ENCODE measurements around the gene SYCP3.

SYCP3 gene

DNA sequence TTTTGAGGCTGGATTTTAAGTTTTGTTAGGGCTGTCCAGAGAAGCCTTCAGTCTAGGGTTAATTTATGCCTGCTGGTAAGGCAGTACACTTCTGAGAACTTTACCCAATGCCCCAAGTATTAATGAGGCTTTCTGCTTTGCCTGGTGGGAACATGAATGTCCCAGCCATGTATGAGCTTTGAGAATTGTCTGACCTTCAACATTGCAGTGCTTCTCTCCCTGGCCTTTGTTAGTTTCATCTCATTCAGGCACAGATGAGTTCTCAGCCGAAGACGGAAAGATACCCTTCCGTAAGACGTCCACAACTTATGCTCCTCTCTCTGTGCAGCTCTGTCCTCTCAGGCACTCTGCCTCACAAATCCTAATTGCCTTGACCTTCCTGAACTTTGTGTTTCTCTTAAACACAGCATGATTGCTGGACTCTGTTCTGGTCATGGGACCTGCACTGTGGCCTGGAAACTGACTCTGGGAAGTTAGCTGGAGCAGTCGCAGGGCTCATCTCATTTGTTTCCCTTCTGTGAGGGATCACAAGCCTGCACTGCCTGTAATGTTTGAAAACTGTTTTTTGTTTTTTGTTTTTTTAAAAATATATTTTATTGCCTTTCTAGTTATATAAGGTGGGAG is 26.1 kb downstream of the SYCP3 start:
- Mint-ChIP-seq H3K9me3 (no peaks in the 10 kb centered on the region), H3K36me3 (ENCODE audit: low read depth) (no peaks in the 10 kb centered on the region), H3K27me3 (no peaks in the 10 kb centered on the region), H3K4me1 (peaks cover 12% of the 10 kb centered on the region), H3K4me3 (no peak overlapping the region), H3K27ac (no peak overlapping the region)
- DNase-seq (no peak), ATAC-seq (no peak)

DNA sequence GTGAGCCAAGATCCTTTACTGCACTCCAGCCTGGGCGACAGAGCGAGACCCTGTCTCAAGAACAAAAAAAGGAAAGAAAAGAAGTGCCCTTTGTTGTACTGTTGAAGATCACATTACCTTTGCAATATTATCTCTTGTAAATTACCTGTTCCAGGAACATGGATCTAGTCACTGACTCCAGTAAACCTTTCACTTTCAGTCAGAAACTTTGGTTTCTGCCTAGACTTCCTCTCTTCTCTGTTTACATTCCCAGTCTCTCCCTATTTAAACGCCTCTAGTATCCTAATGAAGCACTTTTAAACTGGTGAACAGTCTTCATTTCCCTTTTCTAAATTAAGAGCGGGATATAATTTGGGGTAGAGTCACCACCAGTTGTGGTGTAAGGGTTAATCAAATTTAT is 29.0 kb downstream of the SYCP3 start:
- peaks cover 17% of the 10 kb centered on the region for H3K4me1 Mint-ChIP-seq
- no peak for DNase-seq
- no peaks in the 10 kb centered on the region for H3K36me3 Mint-ChIP-seq (ENCODE audit: low read depth)
- H3K9me3 Mint-ChIP-seq, result no peaks in the 10 kb centered on the region
- no peak overlapping the region for H3K27ac Mint-ChIP-seq
- H3K4me3 Mint-ChIP-seq, result no peak overlapping the region
- H3K27me3 Mint-ChIP-seq, result no peaks in the 10 kb centered on the region
- no peak for ATAC-seq

DNA sequence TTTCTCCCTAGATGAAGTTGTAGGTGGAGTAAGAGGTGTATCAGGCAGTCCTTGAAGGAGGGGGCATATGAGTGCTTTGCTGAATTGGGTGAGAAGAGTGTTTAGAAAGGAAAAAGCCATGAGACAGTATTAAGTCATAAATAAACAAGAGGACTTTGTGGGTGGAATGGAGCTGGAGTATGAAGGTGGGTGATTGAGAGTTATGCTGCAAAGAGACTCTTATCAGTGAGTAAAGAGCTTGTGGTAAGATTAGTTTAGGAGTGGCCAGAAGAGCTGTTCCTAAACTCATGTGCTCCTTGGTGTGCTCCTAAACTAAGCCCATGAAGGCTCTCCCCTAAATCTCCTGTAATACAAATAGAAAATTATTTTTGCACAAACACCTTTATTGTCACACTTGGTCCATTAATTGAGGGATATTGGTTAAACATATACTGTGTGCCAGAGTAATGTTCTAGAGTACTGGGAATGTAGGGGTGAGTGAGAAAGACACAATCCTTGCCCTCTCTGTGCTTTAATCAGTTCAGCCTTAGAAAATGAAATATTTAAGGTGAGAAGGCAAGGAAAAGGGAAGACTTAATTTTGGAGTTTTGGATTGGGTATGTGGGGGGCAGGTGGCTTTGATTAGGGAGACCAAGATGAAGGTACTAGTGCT is 32.0 kb downstream of the SYCP3 start:
- no peak for DNase-seq
- Mint-ChIP-seq H3K4me1 (peaks cover 23% of the 10 kb centered on the region), H3K9me3 (no peaks in the 10 kb centered on the region), H3K27ac (no peak overlapping the region), H3K27me3 (no peaks in the 10 kb centered on the region), H3K4me3 (no peak overlapping the region), H3K36me3 (ENCODE audit: low read depth) (no peaks in the 10 kb centered on the region)
- ATAC-seq, result no peak

DNA sequence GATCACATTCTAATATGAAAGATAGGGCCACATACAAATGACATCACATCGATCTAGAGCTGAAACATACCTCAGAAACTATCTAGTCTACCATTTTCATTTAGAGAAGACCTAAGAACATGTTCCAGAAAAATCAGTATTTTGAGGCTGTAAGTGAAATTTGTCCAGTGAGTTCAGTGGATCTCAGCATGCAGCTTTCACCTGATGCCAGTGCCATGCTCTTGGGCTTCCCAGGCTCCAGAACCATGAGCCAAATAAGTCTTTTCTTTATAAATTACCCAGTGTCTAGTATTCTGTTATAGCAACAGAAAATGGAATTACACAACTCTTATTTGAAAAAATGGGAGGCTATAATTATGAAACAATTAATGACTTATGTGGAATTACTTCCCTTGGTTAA is 32.9 kb downstream of the SYCP3 start:
- ATAC-seq, result no peak
- Mint-ChIP-seq H3K4me1 (peaks cover 23% of the 10 kb centered on the region), H3K27ac (no peak overlapping the region), H3K36me3 (ENCODE audit: low read depth) (no peaks in the 10 kb centered on the region), H3K9me3 (no peaks in the 10 kb centered on the region), H3K27me3 (no peaks in the 10 kb centered on the region), H3K4me3 (no peak overlapping the region)
- DNase-seq, result no peak

DNA sequence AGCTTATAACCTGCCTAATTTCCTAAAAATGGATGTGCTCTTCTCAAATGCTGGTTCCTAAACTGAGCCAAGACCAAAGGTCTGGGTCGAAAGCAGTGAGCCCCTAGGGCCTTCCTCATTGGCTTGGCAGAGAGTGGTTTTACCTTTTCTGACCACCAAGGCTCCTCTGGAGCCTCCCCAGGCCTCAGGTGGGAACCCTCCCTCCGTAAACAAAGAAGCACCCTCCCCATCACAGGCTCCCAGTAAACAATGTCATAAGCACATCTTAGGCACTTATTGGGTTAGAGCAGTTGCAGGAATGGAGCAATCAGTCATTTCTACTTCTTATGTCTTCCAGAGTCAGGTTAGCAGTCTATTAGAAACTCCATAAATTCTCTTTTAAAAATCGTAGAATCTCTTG is 35.8 kb downstream of the SYCP3 start:
- no peaks in the 10 kb centered on the region for H3K9me3 Mint-ChIP-seq
- H3K4me1 Mint-ChIP-seq, result peaks cover 25% of the 10 kb centered on the region
- no peaks in the 10 kb centered on the region for H3K36me3 Mint-ChIP-seq (ENCODE audit: low read depth)
- H3K4me3 Mint-ChIP-seq, result no peak overlapping the region
- no peak for DNase-seq
- H3K27ac Mint-ChIP-seq, result no peak overlapping the region
- H3K27me3 Mint-ChIP-seq, result no peaks in the 10 kb centered on the region
- ATAC-seq, result no peak

DNA sequence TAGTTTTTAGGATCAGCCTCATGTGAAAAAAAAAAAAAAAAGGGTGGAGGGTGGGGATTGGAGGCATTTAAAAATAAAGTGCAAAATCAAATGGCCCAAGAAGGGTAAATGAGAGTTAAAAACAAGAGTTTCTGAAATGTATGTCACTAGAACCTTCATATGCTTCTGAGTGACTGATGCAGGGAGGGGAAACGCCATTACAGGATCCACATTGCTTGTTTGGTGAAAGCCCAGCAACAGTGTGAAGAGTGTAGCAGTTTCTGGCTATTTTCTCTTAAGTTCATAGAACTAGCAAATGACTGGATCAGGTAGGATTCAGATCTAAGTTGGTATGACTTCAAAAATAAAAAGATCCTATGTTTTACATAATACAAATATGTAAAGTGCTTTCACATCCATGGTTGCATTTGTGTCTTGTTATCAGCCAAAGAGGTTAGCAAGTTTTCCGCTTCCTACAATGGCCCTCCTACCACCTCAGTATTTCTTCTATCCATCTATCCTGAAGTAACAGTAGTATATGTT is 38.9 kb downstream of the SYCP3 start:
- H3K9me3 Mint-ChIP-seq, result no peaks in the 10 kb centered on the region
- peaks cover 31% of the 10 kb centered on the region for H3K4me1 Mint-ChIP-seq
- H3K36me3 Mint-ChIP-seq (ENCODE audit: low read depth), result no peaks in the 10 kb centered on the region
- H3K27me3 Mint-ChIP-seq, result no peaks in the 10 kb centered on the region
- no peak for ATAC-seq
- H3K27ac Mint-ChIP-seq, result no peak overlapping the region
- H3K4me3 Mint-ChIP-seq, result no peak overlapping the region
- no peak for DNase-seq

DNA sequence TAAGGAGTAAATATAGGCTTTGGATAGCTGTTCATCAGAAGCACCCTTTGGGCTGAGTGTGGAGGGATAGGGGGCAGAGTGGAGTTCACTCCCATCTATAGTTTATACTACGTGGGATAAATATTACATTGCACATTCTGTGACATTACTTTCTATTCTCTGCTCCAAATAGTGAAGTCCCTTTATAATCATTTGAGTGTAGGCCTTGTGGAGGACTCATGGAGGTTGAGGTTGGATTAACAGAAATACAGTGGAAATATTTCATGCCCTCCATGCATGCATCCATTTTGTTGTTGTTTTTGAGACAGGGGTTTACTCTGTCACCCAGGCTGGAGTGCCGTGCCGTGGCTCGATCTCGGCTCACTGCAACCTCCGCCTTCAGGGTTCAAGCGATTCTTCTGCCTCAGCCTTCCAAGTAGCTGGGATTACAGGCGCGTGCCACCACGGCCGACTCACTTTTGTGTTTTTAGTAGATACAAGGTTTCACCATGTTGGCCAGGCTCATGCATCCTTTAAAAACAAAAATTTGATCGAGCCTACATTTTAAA is 40.4 kb downstream of the SYCP3 start:
- no peaks in the 10 kb centered on the region for H3K27me3 Mint-ChIP-seq
- no peak for ATAC-seq
- peaks cover 31% of the 10 kb centered on the region for H3K4me1 Mint-ChIP-seq
- no peaks in the 10 kb centered on the region for H3K9me3 Mint-ChIP-seq
- H3K36me3 Mint-ChIP-seq (ENCODE audit: low read depth), result no peaks in the 10 kb centered on the region
- peak overlapping the region; percentile 82 for H3K4me3 Mint-ChIP-seq
- peak overlapping the region; percentile 77 for H3K27ac Mint-ChIP-seq
- DNase-seq, result no peak

DNA sequence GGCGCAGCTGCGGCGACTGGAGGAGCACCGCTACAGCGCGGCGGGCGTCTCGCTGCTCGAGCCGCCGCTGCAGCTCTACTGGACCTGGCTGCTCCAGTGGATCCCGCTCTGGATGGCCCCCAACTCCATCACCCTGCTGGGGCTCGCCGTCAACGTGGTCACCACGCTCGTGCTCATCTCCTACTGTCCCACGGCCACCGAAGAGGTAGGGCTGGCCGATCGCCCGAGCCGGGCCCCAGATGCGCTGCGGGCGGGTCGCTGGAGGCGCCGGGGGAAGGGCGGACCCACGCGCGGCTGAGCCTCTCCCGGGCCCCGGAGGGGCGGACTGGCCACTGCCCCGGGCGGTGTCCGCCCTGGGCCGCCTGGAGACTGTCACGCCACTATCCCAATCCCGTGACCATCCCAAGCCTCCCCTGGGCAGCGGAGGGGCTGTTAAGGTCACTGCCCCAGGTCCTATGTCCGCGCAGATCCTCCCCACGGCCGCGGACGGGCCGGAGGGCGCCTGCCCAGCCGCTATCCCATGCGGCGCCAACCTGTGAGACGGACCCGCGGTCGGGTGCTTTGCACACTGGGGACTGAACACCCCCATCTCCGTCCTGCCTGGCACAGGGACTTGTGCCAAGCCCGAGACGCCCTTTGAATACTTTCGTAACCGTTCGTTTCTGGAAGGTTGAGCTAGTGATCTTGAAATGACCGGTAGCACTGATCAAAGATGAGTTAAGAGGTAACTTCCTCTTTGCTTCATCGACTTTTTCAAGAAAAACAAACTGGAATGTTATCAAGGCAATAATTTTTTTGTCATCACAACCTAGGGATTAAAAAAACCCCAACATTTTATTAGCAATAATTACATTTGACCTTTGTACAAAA is 41.1 kb downstream of the SYCP3 start:
- H3K36me3 Mint-ChIP-seq (ENCODE audit: low read depth), result no peaks in the 10 kb centered on the region
- no peaks in the 10 kb centered on the region for H3K27me3 Mint-ChIP-seq
- H3K27ac Mint-ChIP-seq, result peak overlapping the region; percentile 77
- peak; percentile 10 for DNase-seq
- peak overlapping the region; percentile 82 for H3K4me3 Mint-ChIP-seq
- no peak for ATAC-seq
- H3K9me3 Mint-ChIP-seq, result no peaks in the 10 kb centered on the region
- peaks cover 29% of the 10 kb centered on the region for H3K4me1 Mint-ChIP-seq

DNA sequence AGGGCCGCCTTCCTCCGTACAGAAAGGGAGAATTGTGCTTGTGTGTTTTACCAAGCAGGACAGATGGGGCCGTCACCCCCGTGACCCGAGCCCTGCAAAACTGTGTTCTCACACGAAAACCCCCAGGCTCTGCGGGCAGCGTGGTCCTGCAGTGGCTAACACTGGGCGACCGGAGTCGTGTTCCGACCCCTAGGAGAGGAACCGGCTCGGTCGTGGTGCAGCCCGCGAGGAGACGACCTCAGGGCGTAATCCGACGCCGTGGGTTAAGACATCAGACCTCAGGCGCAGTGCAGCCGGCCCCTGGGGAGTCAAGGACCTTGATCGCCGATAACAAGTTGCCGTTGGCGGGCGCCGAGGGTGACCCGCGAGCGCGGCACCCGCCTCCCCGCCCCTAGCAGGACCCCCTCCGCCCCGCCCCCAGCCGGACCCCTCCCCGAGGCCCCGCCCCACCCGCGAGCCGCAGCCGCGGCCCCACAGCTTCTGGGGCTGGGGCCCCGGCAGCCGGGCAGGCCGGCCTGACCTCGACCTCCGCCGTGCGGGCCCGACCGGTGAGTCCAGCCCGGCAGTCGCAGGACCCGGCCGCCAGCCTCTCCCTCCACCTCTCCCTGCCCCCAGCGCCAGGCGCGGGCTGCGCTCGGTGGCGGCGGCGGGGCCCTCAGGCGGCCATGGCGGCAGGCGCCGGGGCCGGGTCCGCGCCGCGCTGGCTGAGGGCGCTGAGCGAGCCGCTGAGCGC is 41.9 kb downstream of the SYCP3 start, which contains the start of gene CHPT1:
Gene CHPT1, plus strand, starts transcription at position 444 of the 733 bp plus-strand sequence. Its CDS starts 222 bp downstream, at position 666.
- Mint-ChIP-seq H3K27ac (peak within 1 kb of the TSS; percentile 78), H3K36me3 (ENCODE audit: low read depth) (no peaks in the 10 kb centered on the region), H3K9me3 (no peaks in the 10 kb centered on the region), H3K4me1 (peaks cover 26% of the 10 kb centered on the region), H3K4me3 (peak within 1 kb of the TSS; percentile 86), H3K27me3 (no peaks in the 10 kb centered on the region)
- DNase-seq, result peak; percentile 66
- peak; percentile 73 for ATAC-seq

DNA sequence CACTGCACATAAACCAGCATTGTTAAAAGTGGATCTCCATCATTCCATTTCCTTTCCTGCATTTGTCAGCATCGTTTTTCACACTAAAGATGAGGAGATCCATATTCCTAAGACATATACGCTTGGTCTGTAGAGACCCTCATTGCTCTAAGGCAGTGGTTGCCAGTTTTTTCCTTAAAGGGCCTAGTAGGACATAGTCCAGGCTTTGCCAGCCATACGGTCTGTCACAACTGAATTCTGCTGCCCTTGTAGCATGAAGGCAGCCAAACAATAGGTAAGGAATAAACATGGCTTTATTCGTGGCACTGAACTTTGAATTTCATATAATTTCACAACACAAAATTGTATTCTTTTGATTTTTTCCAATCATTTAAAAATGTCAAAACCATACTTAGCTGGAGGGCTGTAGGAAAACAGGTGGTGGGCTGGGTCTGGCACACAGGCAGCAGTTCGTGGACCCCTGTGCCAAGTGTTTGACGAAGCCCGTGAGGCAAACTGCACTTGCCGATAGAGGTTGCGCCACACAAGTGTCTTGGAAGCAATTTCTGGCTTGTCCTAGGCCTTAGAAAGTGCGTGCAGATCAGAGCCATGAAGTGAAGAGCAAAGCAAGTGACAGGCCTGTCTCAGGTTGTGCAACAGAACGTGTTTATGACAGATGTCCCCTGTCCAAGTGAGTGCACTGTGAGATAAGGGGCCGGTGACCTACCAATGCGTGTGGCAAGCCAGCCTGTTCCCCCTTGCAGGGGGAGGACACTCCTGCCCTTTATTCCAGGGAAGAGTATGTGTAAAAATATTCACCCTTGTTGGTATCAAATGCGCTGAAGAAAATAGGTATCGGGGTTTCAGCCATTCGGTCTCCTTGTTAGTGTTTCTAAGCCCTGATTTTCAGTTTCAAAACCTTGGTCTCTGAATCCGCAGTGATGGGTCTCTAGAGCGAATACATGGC is 42.7 kb downstream of the SYCP3 start:
- no peak for DNase-seq
- no peaks in the 10 kb centered on the region for H3K27me3 Mint-ChIP-seq
- H3K9me3 Mint-ChIP-seq, result no peaks in the 10 kb centered on the region
- peaks cover 26% of the 10 kb centered on the region for H3K4me1 Mint-ChIP-seq
- peak overlapping the region; percentile 78 for H3K27ac Mint-ChIP-seq
- peak overlapping the region; percentile 86 for H3K4me3 Mint-ChIP-seq
- peak; percentile 17 for ATAC-seq
- no peaks in the 10 kb centered on the region for H3K36me3 Mint-ChIP-seq (ENCODE audit: low read depth)

DNA sequence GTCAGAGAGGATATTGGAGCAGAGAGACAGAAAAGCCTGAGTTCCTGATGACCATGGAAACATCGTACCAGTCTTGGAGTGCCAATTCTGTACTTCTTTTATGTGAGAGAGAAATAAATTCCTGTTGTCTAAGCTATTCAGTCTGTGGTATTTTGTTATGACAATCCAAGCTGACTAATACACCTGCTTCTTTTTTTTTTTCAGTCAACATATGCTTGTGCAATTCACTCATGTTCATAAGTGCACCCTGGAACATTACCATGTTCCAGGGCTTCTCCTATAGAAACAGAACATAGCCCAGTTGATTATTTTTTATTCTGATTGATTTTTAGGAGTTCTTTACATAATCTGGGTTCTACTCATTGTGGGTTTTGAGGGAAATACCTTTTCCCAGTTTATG is 43.6 kb downstream of the SYCP3 start:
- no peak for DNase-seq
- H3K36me3 Mint-ChIP-seq (ENCODE audit: low read depth), result no peaks in the 10 kb centered on the region
- peaks cover 26% of the 10 kb centered on the region for H3K4me1 Mint-ChIP-seq
- no peaks in the 10 kb centered on the region for H3K9me3 Mint-ChIP-seq
- H3K27ac Mint-ChIP-seq, result no peak overlapping the region
- no peak for ATAC-seq
- H3K4me3 Mint-ChIP-seq, result no peak overlapping the region
- no peaks in the 10 kb centered on the region for H3K27me3 Mint-ChIP-seq

DNA sequence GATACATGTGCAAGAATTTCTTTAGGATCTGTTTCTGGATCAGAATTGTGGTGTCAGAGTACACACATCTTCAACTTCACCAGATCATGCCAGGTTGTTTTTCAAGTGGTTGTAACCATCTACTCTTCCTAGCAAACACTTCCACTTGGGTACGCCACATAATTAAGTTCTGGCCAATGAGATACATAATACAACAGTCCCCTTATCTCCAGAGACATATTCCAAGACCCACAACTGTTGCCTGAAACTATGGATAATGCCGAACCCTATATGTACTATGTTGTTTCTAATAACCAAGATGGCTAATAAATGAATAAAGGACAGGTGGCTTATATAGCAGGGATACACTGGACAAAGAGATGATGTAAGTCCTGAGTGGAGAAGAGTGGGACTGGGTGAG is 44.3 kb downstream of the SYCP3 start:
- H3K4me1 Mint-ChIP-seq, result peaks cover 23% of the 10 kb centered on the region
- H3K9me3 Mint-ChIP-seq, result no peaks in the 10 kb centered on the region
- DNase-seq, result no peak
- H3K4me3 Mint-ChIP-seq, result no peak overlapping the region
- no peaks in the 10 kb centered on the region for H3K27me3 Mint-ChIP-seq
- ATAC-seq, result no peak
- H3K36me3 Mint-ChIP-seq (ENCODE audit: low read depth), result no peaks in the 10 kb centered on the region
- H3K27ac Mint-ChIP-seq, result peak overlapping the region; percentile 27

DNA sequence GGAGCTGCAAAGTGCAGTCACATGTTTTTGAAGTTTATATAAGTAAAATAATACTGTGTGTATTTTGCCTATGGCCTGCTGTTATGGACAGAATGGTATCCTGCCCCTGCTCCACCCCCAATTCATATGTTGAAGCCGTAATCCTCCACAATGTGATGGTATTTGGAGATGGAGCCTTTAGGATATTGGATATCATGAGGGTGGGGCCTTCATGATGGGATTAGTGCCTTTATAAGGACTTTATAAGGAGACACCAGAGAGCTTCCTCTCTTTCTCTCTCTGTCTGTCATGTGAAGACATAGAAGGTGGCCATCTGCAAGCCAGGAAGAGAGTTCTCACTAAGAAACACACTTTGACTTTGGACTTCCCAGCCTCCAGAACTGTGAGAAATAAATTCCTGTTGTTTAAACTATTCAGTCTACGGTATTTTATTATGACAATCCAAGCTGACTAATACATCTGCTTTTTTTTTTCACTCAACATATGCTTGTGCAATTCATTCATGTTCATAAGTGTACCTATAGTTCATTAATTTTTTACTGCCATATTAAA is 44.9 kb downstream of the SYCP3 start:
- ATAC-seq (no peak), DNase-seq (no peak)
- Mint-ChIP-seq H3K4me1 (peaks cover 19% of the 10 kb centered on the region), H3K4me3 (no peak overlapping the region), H3K9me3 (no peaks in the 10 kb centered on the region), H3K36me3 (ENCODE audit: low read depth) (no peaks in the 10 kb centered on the region), H3K27ac (no peak overlapping the region), H3K27me3 (no peaks in the 10 kb centered on the region)

Data from activated naive CD8-positive, alpha-beta T cell treated with anti-CD3 and anti-CD28 coated beads, Interleukin-2, amount 50 U/mL, for 24 hours (primary cell).